Measurements from ENCODE around the gene SAMM50. TPM values are rescaled to one million over a fixed set of nuclear protein-coding genes. Genes with fewer than 3 reads are reported as not detected.

SAMM50 gene
- polyA plus RNA-seq, 3 donors, result 17.0 to 70.0 (median 62.5) TPM

DNA sequence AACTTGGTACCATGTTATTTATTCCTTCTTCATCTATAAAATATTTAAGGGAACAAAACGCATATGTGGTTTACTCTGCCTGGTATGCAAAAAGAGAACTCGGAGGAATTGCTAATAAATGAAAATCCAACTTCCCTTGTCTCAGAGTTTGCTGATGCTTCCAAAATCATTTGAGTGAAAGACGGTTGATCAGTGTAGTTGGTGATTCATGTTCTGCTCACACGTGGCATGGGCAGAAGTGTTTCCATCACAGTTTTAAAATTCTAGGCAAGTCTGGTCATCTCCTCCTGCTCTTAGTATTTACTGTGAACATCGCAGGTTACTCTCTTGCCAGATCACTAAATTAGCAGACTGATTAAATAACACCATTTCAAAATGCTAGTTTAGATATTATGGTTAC lies 56.9 kb downstream of the SAMM50 start:
- no peaks in the 10 kb centered on the region for H3K36me3 Mint-ChIP-seq
- Histone ChIP-seq H2AFZ (ENCODE audit: insufficient read depth, low read depth, low read length, poor library complexity, severe bottlenecking) (no peak overlapping the region), H3K27ac (ENCODE audit: low read depth in 1 of 2, low read length in 2 of 2) (no peak overlapping the region), H3K9ac (ENCODE audit: insufficient read depth, low read length, poor library complexity, severe bottlenecking) (no peak overlapping the region), H4K20me1 (ENCODE audit: insufficient read depth, low read length) (no peaks in the 10 kb centered on the region), H3K9me3 (replicated peaks in 1 of 2; ENCODE audit: control insufficient read depth in 1 of 2, insufficient read depth in 1 of 2, low read length in 2 of 2) (no peaks in the 10 kb centered on the region), H3K79me2 (ENCODE audit: insufficient read depth, low read length) (no peaks in the 10 kb centered on the region), H3K4me3 (replicated peaks in 1 of 3; ENCODE audit: low read depth in 2 of 3, low read length in 3 of 3) (no peak overlapping the region), H3K4me2 (replicated peaks; ENCODE audit: extremely low read depth, low read length, poor library complexity, severe bottlenecking) (no peak overlapping the region), H3K4me1 (ENCODE audit: control insufficient read depth in 1 of 2, insufficient read depth in 2 of 2, low read length in 2 of 2) (no peaks in the 10 kb centered on the region), H3K27me3 (ENCODE audit: control insufficient read depth in 2 of 2, insufficient read depth in 2 of 2, low read length in 2 of 2) (no peaks in the 10 kb centered on the region), H3K36me3 (replicated peaks in 1 of 2; ENCODE audit: control insufficient read depth in 1 of 2, insufficient read depth in 2 of 2, low read length in 2 of 2) (no peaks in the 10 kb centered on the region)
- TF ChIP-seq, protein P1, sequence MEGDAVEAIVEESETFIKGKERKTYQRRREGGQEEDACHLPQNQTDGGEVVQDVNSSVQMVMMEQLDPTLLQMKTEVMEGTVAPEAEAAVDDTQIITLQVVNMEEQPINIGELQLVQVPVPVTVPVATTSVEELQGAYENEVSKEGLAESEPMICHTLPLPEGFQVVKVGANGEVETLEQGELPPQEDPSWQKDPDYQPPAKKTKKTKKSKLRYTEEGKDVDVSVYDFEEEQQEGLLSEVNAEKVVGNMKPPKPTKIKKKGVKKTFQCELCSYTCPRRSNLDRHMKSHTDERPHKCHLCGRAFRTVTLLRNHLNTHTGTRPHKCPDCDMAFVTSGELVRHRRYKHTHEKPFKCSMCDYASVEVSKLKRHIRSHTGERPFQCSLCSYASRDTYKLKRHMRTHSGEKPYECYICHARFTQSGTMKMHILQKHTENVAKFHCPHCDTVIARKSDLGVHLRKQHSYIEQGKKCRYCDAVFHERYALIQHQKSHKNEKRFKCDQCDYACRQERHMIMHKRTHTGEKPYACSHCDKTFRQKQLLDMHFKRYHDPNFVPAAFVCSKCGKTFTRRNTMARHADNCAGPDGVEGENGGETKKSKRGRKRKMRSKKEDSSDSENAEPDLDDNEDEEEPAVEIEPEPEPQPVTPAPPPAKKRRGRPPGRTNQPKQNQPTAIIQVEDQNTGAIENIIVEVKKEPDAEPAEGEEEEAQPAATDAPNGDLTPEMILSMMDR (IDR thresholded peaks at IDR 0.05), result no peak
- no peak overlapping the region for H3K27ac Mint-ChIP-seq
- intact Hi-C loops (cut with micrococcal nuclease), result no loop called here
- H3K4me3 Mint-ChIP-seq, result no peak overlapping the region
- DNase-seq, result no peak
- H3K9me3 Mint-ChIP-seq, result no peaks in the 10 kb centered on the region
- WGBS (ENCODE audit: insufficient coverage), result 42% methylated on average over 2 of the region's 5 CpGs
- peaks cover 0 to 7% (median 4%) of the 10 kb centered on the region in 3 donors for H3K27me3 Mint-ChIP-seq (ENCODE audit: low read depth in 3 of 3)
- peaks cover 6% of the 10 kb centered on the region for H3K4me1 Mint-ChIP-seq

DNA sequence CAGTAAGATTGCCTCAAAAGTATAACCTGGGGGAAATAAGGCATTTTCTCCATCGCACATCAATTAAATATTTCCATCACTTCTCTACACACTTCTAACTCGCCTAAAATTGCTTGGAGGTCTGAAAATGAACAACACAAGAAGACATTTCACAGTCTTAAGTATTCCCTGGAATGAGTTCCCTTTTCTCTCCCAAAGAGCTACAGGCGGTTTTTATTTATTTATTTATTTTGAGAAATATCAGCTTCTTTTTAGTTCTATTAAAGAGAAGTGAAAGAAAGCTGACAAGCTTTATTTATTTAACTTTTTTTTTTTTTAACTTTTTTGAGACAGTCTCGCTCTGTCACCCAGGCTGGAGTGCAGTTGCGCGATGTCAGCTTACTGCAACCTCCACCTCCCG lies 57.3 kb downstream of the SAMM50 start:
- Histone ChIP-seq H4K20me1 (ENCODE audit: insufficient read depth, low read length) (no peaks in the 10 kb centered on the region), H3K4me2 (replicated peaks; ENCODE audit: extremely low read depth, low read length, poor library complexity, severe bottlenecking) (no peak overlapping the region), H3K36me3 (replicated peaks in 1 of 2; ENCODE audit: control insufficient read depth in 1 of 2, insufficient read depth in 2 of 2, low read length in 2 of 2) (no peaks in the 10 kb centered on the region), H3K27ac (ENCODE audit: low read depth in 1 of 2, low read length in 2 of 2) (no peak overlapping the region), H3K4me3 (replicated peaks in 1 of 3; ENCODE audit: low read depth in 2 of 3, low read length in 3 of 3) (no peak overlapping the region), H3K9me3 (replicated peaks in 1 of 2; ENCODE audit: control insufficient read depth in 1 of 2, insufficient read depth in 1 of 2, low read length in 2 of 2) (no peaks in the 10 kb centered on the region), H3K27me3 (ENCODE audit: control insufficient read depth in 2 of 2, insufficient read depth in 2 of 2, low read length in 2 of 2) (no peaks in the 10 kb centered on the region), H3K9ac (ENCODE audit: insufficient read depth, low read length, poor library complexity, severe bottlenecking) (no peak overlapping the region), H3K4me1 (ENCODE audit: control insufficient read depth in 1 of 2, insufficient read depth in 2 of 2, low read length in 2 of 2) (no peaks in the 10 kb centered on the region), H2AFZ (ENCODE audit: insufficient read depth, low read depth, low read length, poor library complexity, severe bottlenecking) (no peak overlapping the region), H3K79me2 (ENCODE audit: insufficient read depth, low read length) (no peaks in the 10 kb centered on the region)
- Mint-ChIP-seq H3K27me3 (ENCODE audit: low read depth in 3 of 3) (peaks cover 0 to 7% (median 4%) of the 10 kb centered on the region in 3 donors), H3K27ac (no peak overlapping the region), H3K4me1 (peaks cover 6% of the 10 kb centered on the region), H3K36me3 (no peaks in the 10 kb centered on the region), H3K4me3 (no peak overlapping the region), H3K9me3 (no peaks in the 10 kb centered on the region)
- DNase-seq, result no peak
- WGBS (ENCODE audit: insufficient coverage), result no CpG with 5 or more reads among the region's 7 CpGs
- intact Hi-C loops (cut with micrococcal nuclease), result no loop called here
- TF ChIP-seq, protein P1 (IDR thresholded peaks at IDR 0.05), result no peak
